ENCODE measurements around the gene RAB30. TPM values are rescaled to one million over a fixed set of nuclear protein-coding genes. Genes with fewer than 3 reads are reported as not detected.
A peak's percentile ranks its signal among the peaks of the same experiment; 100 is the strongest.

The RAB30 gene
- total RNA-seq, 2 donors from 2014 or later: 12.1 to 19.0 TPM

GRCh38 chr11:82930229-82930628 is 141.5 kb downstream of the RAB30 start:
- Histone ChIP-seq H3K4me1 (no peaks in the 10 kb centered on the region), H3K27me3 (no peaks in the 10 kb centered on the region), H3K9me3 (no peaks in the 10 kb centered on the region), H3K27ac (no peak overlapping the region), H3K4me3 (no peak overlapping the region), H3K36me3 (no peaks in the 10 kb centered on the region)
- TF ChIP-seq CTCF (IDR thresholded peaks at IDR 0.05): no peak
- no peak for DNase-seq (ENCODE audit: low spot score)

- no peak for TF ChIP-seq CTCF (IDR thresholded peaks at IDR 0.05)
- no peaks in the 10 kb centered on the region for H3K27me3 ChIP-seq
- DNase-seq (ENCODE audit: low spot score): no peak
Observed at GRCh38 chr11:82929121-82929520, 142.6 kb downstream of the RAB30 start.

GRCh38 chr11:82927264-82927880 is 144.3 kb downstream of the RAB30 start:
- Histone ChIP-seq H3K27ac (no peak overlapping the region), H3K36me3 (no peaks in the 10 kb centered on the region), H3K9me3 (no peaks in the 10 kb centered on the region), H3K4me3 (no peak overlapping the region), H3K27me3 (no peaks in the 10 kb centered on the region), H3K4me1 (no peaks in the 10 kb centered on the region)
- no peak for DNase-seq (ENCODE audit: low spot score)
- TF ChIP-seq CTCF (IDR thresholded peaks at IDR 0.05): peak; percentile 79 to 84

More at GRCh38 chr11:82929121-82929520, 142.6 kb downstream of the RAB30 start:
- no peaks in the 10 kb centered on the region for H3K4me1 ChIP-seq
- H3K4me3 ChIP-seq: no peak overlapping the region
- no peaks in the 10 kb centered on the region for H3K9me3 ChIP-seq
- H3K27ac ChIP-seq: no peak overlapping the region
- no peaks in the 10 kb centered on the region for H3K36me3 ChIP-seq

- Histone ChIP-seq H3K9me3 (no peaks in the 10 kb centered on the region), H3K4me1 (no peaks in the 10 kb centered on the region), H3K4me3 (no peak overlapping the region), H3K36me3 (no peaks in the 10 kb centered on the region), H3K27me3 (no peaks in the 10 kb centered on the region), H3K27ac (no peak overlapping the region)
- DNase-seq (ENCODE audit: low spot score): no peak
- TF ChIP-seq CTCF (IDR thresholded peaks at IDR 0.05): no peak
Observed at GRCh38 chr11:82924522-82925224, 147.0 kb downstream of the RAB30 start.

Other genes with a start within 250 kb of the RAB30 start
- 10 to 100 TPM; 52.5 to 60.1 TPM for gene PRCP, start 171.5 kb downstream of the RAB30 start, total RNA-seq
- gene DDIAS, start 170.2 kb downstream of the RAB30 start, total RNA-seq: 1 to 10 TPM in 1 of 2 donors, under 1 TPM in 1; 0.55 to 2.0 TPM
- gene PCF11, start 85.2 kb upstream of the RAB30 start, total RNA-seq: 10 to 100 TPM; 26.9 to 30.5 TPM
- 1 to 10 TPM; 7.7 to 8.0 TPM for gene ANKRD42, start 121.8 kb upstream of the RAB30 start, total RNA-seq
- 10 to 100 TPM; 20.9 to 24.0 TPM for gene CCDC90B, start 214.5 kb upstream of the RAB30 start, total RNA-seq